ENCODE data around the gene MRPS11.

Gene MRPS11

GRCh38 chr15:88493844-88494243, 26.3 kb downstream of the MRPS11 start (continued):
- TF ChIP-seq TSHZ2 (CRISPR knock-in tag; IDR thresholded peaks at IDR 0.05) (no peak), GLIS3 (CRISPR knock-in tag; IDR thresholded peaks at IDR 0.05) (no peak), ZC3H10 (CRISPR knock-in tag; IDR thresholded peaks at IDR 0.05) (no peak)

GRCh38 chr15:88497109-88497765, 29.7 kb downstream of the MRPS11 start:
- TF ChIP-seq POU6F1 (CRISPR knock-in tag; IDR thresholded peaks at IDR 0.05; ENCODE audit: borderline replicate concordance, low read depth) (no peak), GLIS3 (CRISPR knock-in tag; IDR thresholded peaks at IDR 0.05) (no peak), ARNTL (CRISPR knock-in tag; IDR thresholded peaks at IDR 0.05; ENCODE audit: borderline replicate concordance, low read depth) (no peak), ZNF8 (CRISPR knock-in tag; IDR thresholded peaks at IDR 0.05) (no peak), ZFP3 (CRISPR knock-in tag; IDR thresholded peaks at IDR 0.05) (no peak), TSHZ2 (CRISPR knock-in tag; IDR thresholded peaks at IDR 0.05) (no peak), ZC3H10 (CRISPR knock-in tag; IDR thresholded peaks at IDR 0.05) (no peak), RARB (CRISPR knock-in tag; IDR thresholded peaks at IDR 0.05) (no peak), ESRRG (CRISPR knock-in tag; IDR thresholded peaks at IDR 0.05) (no peak), CREB5 (CRISPR knock-in tag; IDR thresholded peaks at IDR 0.05; ENCODE audit: low read depth) (no peak), SNAI2 (CRISPR knock-in tag; IDR thresholded peaks at IDR 0.05) (no peak), PATZ1 (CRISPR knock-in tag; IDR thresholded peaks at IDR 0.05; ENCODE audit: borderline replicate concordance) (no peak), ZFP30 (CRISPR knock-in tag; IDR thresholded peaks at IDR 0.05) (no peak), TCF4 (CRISPR knock-in tag; IDR thresholded peaks at IDR 0.05; ENCODE audit: borderline replicate concordance) (no peak)
- ATAC-seq, result no peak; the same call in 2 of the 3 replicates

- ATAC-seq, result no peak
- TF ChIP-seq ZNF565 (CRISPR knock-in tag; conservative IDR thresholded peaks at IDR 0.05; ENCODE audit: low read depth) (no peak), OSR1 (CRISPR knock-in tag; IDR thresholded peaks at IDR 0.05) (no peak)
Measured at GRCh38 chr15:88498996-88499395, 31.5 kb downstream of the MRPS11 start.

- ATAC-seq, result no peak
- no peak for TF ChIP-seq SNAI2 (CRISPR knock-in tag; IDR thresholded peaks at IDR 0.05)
- no peak for TF ChIP-seq ARNTL (CRISPR knock-in tag; IDR thresholded peaks at IDR 0.05; ENCODE audit: borderline replicate concordance, low read depth)
- no peak for TF ChIP-seq ESRRG (CRISPR knock-in tag; IDR thresholded peaks at IDR 0.05)
- no peak for TF ChIP-seq ZNF565 (CRISPR knock-in tag; conservative IDR thresholded peaks at IDR 0.05; ENCODE audit: low read depth)
- no peak for TF ChIP-seq TOX (CRISPR knock-in tag; IDR thresholded peaks at IDR 0.05; ENCODE audit: borderline replicate concordance)
- no peak for TF ChIP-seq ZNF8 (CRISPR knock-in tag; IDR thresholded peaks at IDR 0.05)
- no peak for TF ChIP-seq ZC3H10 (CRISPR knock-in tag; IDR thresholded peaks at IDR 0.05)
- TF ChIP-seq POU6F1 (CRISPR knock-in tag; IDR thresholded peaks at IDR 0.05; ENCODE audit: borderline replicate concordance, low read depth), result no peak
- TF ChIP-seq BACH2 (CRISPR knock-in tag; IDR thresholded peaks at IDR 0.05; ENCODE audit: borderline replicate concordance), result no peak
- no peak for TF ChIP-seq TCF4 (CRISPR knock-in tag; IDR thresholded peaks at IDR 0.05; ENCODE audit: borderline replicate concordance)
- no peak for TF ChIP-seq ISL1 (CRISPR knock-in tag; IDR thresholded peaks at IDR 0.05)
- TF ChIP-seq CSRNP3 (CRISPR knock-in tag; IDR thresholded peaks at IDR 0.05), result no peak
Measured at GRCh38 chr15:88504445-88504844, 36.9 kb downstream of the MRPS11 start.
